Testis (tissue), 3 donors: ENCODE results near the gene YY1. TPM values are rescaled to one million over a fixed set of nuclear protein-coding genes. Genes with fewer than 3 reads are reported as not detected.

ENCODE experiments used
- DNase-seq: peaks from one replicate; pipeline ENCODE4 v3.0.0-alpha.2; 2019
- H3K27ac ChIP-seq, 2 donors: fragments of 200-600 bp; sonication (generic); one replicate each; pipeline ENCODE4 v1.5.1; 2019
- H3K27me3 ChIP-seq: fragments of 200-600 bp; sonication (generic); one replicate; pipeline ENCODE4 v1.5.1; 2019
- H3K36me3 ChIP-seq: fragments of 200-600 bp; sonication (generic); one replicate; pipeline ENCODE4 v1.5.1; 2017; ENCODE audit warnings: low read depth; ENCODE audit errors: missing control alignments
- H3K4me1 ChIP-seq: fragments of 200-600 bp; sonication (generic); one replicate; pipeline ENCODE4 v1.5.1; 2019
- H3K4me3 ChIP-seq, 2 donors: fragments of 200-600 bp; sonication (generic); one replicate each; pipeline ENCODE4 v1.5.1; 2017 to 2019
- H3K9me3 ChIP-seq: fragments of 200-600 bp; sonication (generic); one replicate; pipeline ENCODE4 v1.5.1; 2017
- POLR2A ChIP-seq: fragments of 450-650 bp; IDR thresholded peaks from one replicate; pipeline ENCODE4 v1.6.1; 2017; ENCODE audit warnings: antibody characterized with exemption, mild to moderate bottlenecking, moderate library complexity
- WGBS, 2 donors: methylation state at CpG; one replicate each; pipeline ENCODE4 v1.1.5; 2018; 5-methylcytosine and 5-hydroxymethylcytosine counted together
- intact Hi-C: fragments of 100-400 bp; cut with DNase I; formaldehyde crosslinking; loops from one replicate; pipeline ENCODE4 v1.15.1; 2023; ENCODE audit warnings: low total_unique reads
- polyA plus RNA-seq: library from polyadenylated mRNA; stranded (reverse); fragments of 350-450 nt; fragmentation: Illumina TruSeq; extraction: RNeasy Lipid Tissue Mini Kit (QIAGEN cat#74804); gene quantifications from one replicate; pipeline ENCODE4 v1.2.3, GENCODE V29; 2014; ENCODE audit warnings: low read depth, low replicate concordance; ENCODE audit not compliant: insufficient read depth
- total RNA-seq, 2 donors: library from RNA; depleted of rRNA; stranded (reverse); fragments of >200 nt; gene quantifications; one replicate each; pipeline ENCODE4 v1.2.3, GENCODE V29; 2016
- TF ChIP-seq, protein P1 (sequence below), 3 experiments: fragments of 450-650 bp in 2 of 3; fragments of 200-600 bp in 1 of 3; sonication (generic) in 1 of 3; IDR thresholded peaks; one replicate each; pipeline ENCODE4 v1.5.1; 2016 to 2019; ENCODE audit warnings: antibody characterized with exemption in 3 of 3, mild to moderate bottlenecking in 2 of 3, moderate library complexity in 1 of 3

YY1 gene
- total and polyA plus RNA-seq, 3 donors from 2014 or later, result 58.1 to 74.2 (median 68.2) TPM

DNA sequence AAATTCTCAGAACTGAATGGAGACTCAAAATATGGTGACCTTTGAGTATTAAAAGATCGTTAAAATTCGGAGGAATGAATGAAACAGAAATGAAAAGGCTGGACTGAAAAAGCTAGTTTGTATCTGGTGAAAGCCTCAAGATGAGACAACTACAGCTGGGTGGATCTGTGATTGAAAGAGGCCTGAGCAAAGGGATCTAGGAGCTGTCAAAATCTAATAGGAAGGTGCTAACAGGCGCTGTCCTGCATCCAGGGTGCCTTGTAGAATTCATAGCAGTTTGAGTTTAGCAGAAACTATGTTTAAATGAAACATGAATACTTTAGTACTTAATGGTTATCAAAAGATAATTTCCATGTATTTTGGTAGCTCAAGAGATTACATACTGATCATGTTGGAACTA, 2.3 kb downstream of the YY1 start:
- intact Hi-C loops, result no loop called here
- no peak for DNase-seq
- Histone ChIP-seq H3K36me3 (no peaks in the 10 kb centered on the region), H3K27me3 (no peaks in the 10 kb centered on the region), H3K4me3 (peak overlapping the region; percentile 81 to 100), H3K4me1 (peaks cover 30% of the 10 kb centered on the region), H3K9me3 (no peaks in the 10 kb centered on the region), H3K27ac (peak overlapping the region; percentile 89 to 99)
- TF ChIP-seq, protein P1, sequence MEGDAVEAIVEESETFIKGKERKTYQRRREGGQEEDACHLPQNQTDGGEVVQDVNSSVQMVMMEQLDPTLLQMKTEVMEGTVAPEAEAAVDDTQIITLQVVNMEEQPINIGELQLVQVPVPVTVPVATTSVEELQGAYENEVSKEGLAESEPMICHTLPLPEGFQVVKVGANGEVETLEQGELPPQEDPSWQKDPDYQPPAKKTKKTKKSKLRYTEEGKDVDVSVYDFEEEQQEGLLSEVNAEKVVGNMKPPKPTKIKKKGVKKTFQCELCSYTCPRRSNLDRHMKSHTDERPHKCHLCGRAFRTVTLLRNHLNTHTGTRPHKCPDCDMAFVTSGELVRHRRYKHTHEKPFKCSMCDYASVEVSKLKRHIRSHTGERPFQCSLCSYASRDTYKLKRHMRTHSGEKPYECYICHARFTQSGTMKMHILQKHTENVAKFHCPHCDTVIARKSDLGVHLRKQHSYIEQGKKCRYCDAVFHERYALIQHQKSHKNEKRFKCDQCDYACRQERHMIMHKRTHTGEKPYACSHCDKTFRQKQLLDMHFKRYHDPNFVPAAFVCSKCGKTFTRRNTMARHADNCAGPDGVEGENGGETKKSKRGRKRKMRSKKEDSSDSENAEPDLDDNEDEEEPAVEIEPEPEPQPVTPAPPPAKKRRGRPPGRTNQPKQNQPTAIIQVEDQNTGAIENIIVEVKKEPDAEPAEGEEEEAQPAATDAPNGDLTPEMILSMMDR (IDR thresholded peaks at IDR 0.05), result no peak
- TF ChIP-seq POLR2A, result no peak
- WGBS, 2 donors, result 17% methylated on average over 3 of the region's 3 CpGs

DNA sequence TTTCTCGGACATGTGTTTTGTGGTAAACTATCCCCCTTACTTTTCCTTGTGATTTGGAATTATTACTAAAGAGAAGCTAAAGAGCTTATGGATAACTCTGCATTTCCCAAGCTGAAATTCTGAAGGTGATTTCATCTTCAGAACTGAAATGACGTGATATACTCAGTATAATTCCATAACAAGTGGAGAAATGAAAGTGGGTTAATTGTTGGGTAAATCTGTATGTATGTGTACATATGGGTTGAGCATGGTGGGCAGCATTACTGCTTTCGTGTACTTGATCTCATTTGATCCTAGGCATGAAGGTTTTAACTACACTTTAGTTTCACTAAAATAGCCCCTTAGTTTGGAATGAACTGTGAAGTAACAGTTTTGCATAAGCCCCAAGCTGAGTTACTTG, 4.1 kb downstream of the YY1 start:
- intact Hi-C loops, result no loop called here
- Histone ChIP-seq H3K4me1 (peaks cover 30% of the 10 kb centered on the region), H3K36me3 (no peaks in the 10 kb centered on the region), H3K9me3 (no peaks in the 10 kb centered on the region), H3K27me3 (no peaks in the 10 kb centered on the region), H3K4me3 (no peak overlapping the region), H3K27ac (no peak overlapping the region)
- TF ChIP-seq, protein P1 (IDR thresholded peaks at IDR 0.05), result no peak
- no peak for TF ChIP-seq POLR2A
- DNase-seq, result no peak
- 52 to 57% methylated on average over 3 of the region's 3 CpGs for WGBS, 2 donors

DNA sequence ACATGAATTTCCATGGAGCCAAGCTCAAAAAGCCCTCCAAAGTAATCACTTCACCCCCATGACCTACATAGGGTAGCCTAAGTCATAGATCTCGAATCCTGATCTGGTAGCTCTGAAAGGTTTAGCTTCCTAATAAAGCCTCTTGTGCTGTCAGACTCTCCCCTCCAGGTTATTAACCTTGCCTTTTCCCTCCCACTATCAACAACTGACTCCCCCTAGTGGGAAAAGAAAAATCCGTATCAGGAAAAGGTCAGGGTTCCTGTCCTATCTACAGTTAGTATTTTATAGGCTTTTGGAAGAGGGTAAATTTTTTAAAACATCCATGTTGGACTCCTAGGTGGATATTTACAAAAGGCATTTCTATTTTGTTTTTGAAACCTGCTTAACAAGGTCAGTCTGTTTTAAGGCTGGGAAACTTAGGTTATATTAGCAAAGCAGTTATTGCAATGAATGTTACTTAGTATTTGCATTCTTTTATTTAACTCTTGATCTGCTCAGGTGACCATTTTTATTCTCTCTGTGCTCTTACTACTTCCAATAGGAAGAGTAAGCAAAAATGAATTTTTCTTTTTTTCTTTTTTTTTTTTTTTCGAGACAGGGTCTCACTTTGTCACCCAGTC, 8.0 kb downstream of the YY1 start:
- H3K27me3 ChIP-seq, result no peaks in the 10 kb centered on the region
- TF ChIP-seq POLR2A, result no peak
- TF ChIP-seq, protein P1 (IDR thresholded peaks at IDR 0.05), result peak; percentile 31 to 57 (median 43)
- no peaks in the 10 kb centered on the region for H3K36me3 ChIP-seq
- H3K27ac ChIP-seq, result no peak overlapping the region
- WGBS, 2 donors, result 40 to 42% methylated on average over 3 of the region's 3 CpGs
- no peak overlapping the region for H3K4me3 ChIP-seq
- intact Hi-C loops, result no loop called here
- peaks cover 34% of the 10 kb centered on the region for H3K4me1 ChIP-seq
- no peaks in the 10 kb centered on the region for H3K9me3 ChIP-seq
- DNase-seq, result no peak

DNA sequence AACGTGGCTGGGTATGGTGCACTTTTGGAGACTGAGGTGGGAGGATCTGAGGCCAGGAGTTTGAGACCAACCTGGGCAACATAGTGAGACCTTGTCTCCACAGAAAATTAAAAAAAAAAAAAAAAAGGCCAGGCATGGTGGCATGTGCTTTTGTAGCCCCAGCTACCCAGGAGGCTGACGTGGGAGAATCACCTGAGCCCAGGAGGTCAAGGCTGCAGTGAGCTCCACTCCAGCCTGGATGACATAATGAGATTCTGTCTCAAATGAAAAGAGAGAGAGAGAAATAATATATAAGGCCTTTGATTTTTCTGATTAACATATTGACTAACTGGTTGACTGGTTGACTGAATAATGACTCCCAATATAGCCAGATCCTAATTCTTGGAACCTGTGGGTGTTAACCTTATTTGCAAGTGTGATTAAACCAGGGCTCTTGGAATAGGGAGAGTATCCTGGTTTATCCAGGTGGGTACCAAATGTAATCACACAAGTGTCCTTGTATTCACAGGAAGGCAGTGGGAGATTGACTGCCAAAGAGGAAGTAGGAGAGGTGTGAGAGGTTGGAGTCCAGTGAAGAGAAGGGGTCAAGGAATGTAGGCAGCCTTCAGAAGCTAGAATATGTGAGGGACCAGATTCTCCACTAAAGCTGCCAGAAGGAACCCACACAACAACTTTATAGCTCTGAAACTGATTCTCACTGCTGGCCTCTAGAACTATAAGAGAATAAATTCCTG, 12.0 kb downstream of the YY1 start:
- TF ChIP-seq, protein P1 (IDR thresholded peaks at IDR 0.05), result no peak
- TF ChIP-seq POLR2A, result no peak
- H3K27me3 ChIP-seq, result no peaks in the 10 kb centered on the region
- DNase-seq, result no peak
- H3K4me1 ChIP-seq, result peaks cover 25% of the 10 kb centered on the region
- H3K27ac ChIP-seq, result no peak overlapping the region
- H3K4me3 ChIP-seq, result no peak overlapping the region
- H3K36me3 ChIP-seq, result no peaks in the 10 kb centered on the region
- intact Hi-C loops, result no loop called here
- 60 to 61% methylated on average over 2 of the region's 2 CpGs for WGBS, 2 donors
- no peaks in the 10 kb centered on the region for H3K9me3 ChIP-seq

DNA sequence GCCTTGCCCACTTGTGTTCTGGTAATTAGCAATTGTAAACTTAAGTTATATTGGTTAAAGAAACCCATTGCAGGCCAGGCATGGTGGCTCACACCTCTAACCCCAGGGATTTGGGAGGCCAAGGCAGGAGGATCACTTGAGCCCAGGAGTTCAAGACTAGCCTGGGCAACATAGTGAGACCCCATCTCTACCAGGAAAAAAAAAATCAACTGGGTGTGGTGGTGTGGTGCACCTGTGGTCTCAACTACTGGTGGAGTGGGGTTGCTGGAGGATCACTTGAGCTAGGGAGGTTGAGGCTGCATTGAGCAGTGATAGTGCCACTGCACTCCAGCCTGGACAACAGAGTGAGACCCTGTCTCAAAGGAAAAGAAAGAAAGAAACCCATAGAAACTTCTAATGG, 13.7 kb downstream of the YY1 start:
- intact Hi-C loops, result no loop called here
- no peak overlapping the region for H3K27ac ChIP-seq
- H3K27me3 ChIP-seq, result no peaks in the 10 kb centered on the region
- H3K4me3 ChIP-seq, result no peak overlapping the region
- no peak for DNase-seq
- H3K36me3 ChIP-seq, result no peaks in the 10 kb centered on the region
- peaks cover 8% of the 10 kb centered on the region for H3K4me1 ChIP-seq
- H3K9me3 ChIP-seq, result no peaks in the 10 kb centered on the region
- no peak for TF ChIP-seq POLR2A
- TF ChIP-seq, protein P1 (IDR thresholded peaks at IDR 0.05), result no peak
